Fibroblast of mammary gland (primary cell): Measurements from ENCODE around the gene HEYL.

Experiments used
- DNase-seq: peaks from one replicate; pipeline ENCODE4 v3.0.0-alpha.2; 2010; ENCODE audit warnings: low read depth
- H3K4me3 ChIP-seq: 2 replicates; pipeline ENCODE4 v1.5.1; 2011; ENCODE audit warnings: low read depth, mild to moderate bottlenecking, low read length, moderate library complexity; ENCODE audit not compliant: control insufficient read depth
- TF ChIP-seq, protein P1 (sequence below): conservative IDR thresholded peaks from 2 replicates; pipeline ENCODE4 v1.5.1; 2011; ENCODE audit warnings: low read depth, low read length, inconsistent platforms; ENCODE audit not compliant: control insufficient read depth, insufficient read depth

Gene HEYL

DNA sequence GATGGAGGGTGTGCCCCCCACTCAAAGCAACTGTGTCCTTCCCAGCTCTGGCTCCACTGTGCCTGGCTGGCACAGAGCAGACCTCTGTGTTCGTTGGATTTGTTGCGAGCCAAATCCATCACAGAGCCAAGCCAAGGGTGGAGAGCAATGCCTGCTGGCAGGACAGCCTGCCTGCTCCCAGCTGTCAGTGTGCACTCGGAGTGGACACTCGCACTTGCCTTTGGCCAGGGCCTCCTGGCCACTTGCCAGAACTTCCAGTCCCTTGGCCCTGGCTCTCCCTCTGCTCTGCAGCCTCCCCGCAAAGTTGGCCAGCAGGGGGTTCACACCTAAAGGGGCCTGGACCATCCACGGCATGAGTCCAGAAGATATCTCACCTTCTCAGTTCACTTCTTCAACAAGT is 16.4 kb downstream of the HEYL start:
- H3K4me3 ChIP-seq = no peak overlapping the region
- DNase-seq = no peak
- TF ChIP-seq, protein P1, sequence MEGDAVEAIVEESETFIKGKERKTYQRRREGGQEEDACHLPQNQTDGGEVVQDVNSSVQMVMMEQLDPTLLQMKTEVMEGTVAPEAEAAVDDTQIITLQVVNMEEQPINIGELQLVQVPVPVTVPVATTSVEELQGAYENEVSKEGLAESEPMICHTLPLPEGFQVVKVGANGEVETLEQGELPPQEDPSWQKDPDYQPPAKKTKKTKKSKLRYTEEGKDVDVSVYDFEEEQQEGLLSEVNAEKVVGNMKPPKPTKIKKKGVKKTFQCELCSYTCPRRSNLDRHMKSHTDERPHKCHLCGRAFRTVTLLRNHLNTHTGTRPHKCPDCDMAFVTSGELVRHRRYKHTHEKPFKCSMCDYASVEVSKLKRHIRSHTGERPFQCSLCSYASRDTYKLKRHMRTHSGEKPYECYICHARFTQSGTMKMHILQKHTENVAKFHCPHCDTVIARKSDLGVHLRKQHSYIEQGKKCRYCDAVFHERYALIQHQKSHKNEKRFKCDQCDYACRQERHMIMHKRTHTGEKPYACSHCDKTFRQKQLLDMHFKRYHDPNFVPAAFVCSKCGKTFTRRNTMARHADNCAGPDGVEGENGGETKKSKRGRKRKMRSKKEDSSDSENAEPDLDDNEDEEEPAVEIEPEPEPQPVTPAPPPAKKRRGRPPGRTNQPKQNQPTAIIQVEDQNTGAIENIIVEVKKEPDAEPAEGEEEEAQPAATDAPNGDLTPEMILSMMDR = no peak

DNA sequence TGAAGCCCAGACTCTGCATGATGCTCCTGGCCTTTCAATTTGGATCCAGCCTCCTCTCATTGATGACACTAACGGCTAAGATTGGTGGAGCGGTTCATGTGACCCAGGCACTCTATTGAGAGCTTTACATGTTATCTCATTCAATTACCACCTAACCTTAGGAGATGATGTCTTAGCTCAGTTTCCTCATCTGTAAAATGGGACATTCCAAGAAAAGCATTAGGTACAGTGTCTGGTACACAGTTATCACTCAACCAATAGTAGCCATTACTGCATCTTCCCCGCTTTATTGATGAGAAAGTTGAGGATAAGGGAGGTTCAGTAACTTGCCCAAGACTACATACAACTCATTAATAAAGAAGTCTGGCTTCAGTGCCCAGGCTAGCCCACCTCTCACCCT is 17.0 kb downstream of the HEYL start:
- H3K4me3 ChIP-seq = no peak overlapping the region
- DNase-seq = no peak
- TF ChIP-seq, protein P1 = no peak

DNA sequence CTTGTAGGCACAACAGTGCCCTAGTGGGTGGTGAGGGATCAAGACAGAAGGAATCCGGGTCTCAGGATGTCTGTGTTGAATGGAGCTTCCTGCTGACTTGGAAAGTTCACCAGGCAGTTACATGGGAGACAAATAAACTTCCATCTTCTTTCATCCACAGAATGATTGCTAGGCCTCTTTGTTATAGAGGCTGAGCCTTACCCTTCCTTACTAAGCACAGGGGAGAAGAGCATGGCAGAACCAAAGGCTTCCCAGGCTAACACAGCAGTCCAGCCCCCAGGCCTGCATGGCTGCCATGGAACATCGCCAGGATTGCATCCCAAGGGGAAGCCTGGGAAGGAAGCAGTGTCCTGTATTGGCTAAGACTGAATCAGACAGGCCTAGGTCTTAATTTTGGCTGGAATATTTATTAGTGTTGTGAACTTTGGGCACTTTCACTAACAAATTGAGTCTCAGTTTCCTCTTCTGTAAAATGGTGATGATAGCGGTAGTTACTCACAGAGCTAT is 18.7 kb downstream of the HEYL start:
- no peak overlapping the region for H3K4me3 ChIP-seq
- DNase-seq = peak; percentile 51
- TF ChIP-seq, protein P1 = no peak

DNA sequence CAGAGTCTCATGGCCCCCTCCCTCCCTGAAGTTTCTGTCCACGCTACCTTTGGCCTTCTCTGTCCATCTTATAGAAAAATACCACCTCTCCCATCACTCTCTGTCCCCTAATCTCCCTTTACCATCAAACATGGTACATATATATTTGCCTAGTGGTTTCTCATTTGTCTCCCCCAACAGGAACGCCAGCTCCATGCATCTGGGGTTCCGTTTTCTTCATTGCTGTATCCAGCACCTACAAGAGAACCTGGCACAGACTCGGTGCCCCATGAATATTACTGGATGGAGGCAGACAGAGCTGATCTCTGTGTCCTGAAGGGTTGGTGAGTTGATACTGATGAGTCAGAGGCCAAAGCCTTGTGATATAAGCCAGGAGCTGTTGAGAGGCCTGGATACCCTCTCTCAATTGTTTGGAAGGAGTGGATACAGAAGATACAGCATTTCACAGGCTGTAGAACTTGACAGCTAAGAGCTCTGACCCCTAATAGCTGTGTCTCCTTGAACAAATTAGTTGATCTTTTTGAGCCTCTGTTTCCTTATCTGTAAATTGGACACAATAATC is 21.9 kb downstream of the HEYL start:
- DNase-seq = no peak
- no peak overlapping the region for H3K4me3 ChIP-seq
- TF ChIP-seq, protein P1 = no peak

DNA sequence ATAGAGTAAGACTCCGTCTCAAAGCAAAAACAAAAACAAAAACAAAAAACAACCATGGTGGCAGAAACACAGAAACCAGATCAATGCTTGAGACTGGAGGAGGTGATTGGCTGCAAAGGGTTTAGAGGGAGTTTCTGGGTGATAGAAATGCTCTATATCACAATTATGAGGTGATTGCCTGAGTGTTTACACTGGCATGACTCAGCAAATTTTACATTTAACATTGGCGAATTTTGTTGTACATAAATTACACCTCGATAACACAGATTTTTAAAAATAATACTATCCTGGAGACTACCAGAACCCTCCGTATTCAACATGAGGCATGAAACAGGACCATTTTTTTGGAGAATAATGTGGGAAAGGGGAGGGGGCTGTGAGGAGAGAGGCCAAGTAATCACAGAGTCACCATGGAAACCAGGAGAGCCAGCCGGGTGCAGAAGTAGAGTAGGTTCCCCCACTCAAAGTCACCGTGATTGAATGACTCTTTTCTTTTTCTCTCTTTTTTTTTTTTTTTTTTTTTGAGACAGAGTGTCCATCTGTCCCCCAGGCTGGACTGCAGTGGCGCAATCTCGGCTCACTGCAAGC is 24.3 kb downstream of the HEYL start:
- H3K4me3 ChIP-seq = no peak overlapping the region
- TF ChIP-seq, protein P1 = no peak
- DNase-seq = no peak

DNA sequence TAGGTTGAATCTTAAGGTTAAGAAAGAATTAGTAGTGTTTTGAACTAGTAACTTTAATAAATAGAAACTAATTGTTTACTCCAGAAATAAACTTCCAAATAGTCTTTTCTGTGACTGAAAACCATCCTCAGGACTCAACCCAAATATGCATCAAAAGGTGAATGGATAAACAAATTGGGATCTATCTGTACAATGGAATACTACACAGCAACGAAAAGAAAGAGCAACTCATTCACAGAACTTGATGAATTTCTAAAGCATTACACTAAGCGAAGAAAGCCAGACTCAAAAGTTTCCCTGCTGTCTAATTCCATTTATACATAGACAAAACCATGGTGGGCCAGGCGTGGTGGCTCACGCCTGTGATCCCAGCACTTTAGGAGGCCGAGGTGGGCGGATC is 25.0 kb downstream of the HEYL start:
- TF ChIP-seq, protein P1 = no peak
- H3K4me3 ChIP-seq = no peak overlapping the region
- DNase-seq = no peak
